ENCODE measurements around the gene ANXA8.

- TF ChIP-seq CTCF (IDR thresholded peaks at IDR 0.05): no peak
- TF ChIP-seq POLR2A (IDR thresholded peaks at IDR 0.05): no peak
Measured at GRCh38 chr10:47419421-47419820, 64.5 kb downstream of the ANXA8 start.

All from esophagus squamous epithelium (tissue), 4 donors.